HepG2 (cell line): ENCODE data around the gene GRIN2C. TPM values are rescaled to one million over a fixed set of nuclear protein-coding genes. Genes with fewer than 3 reads are reported as not detected.

ENCODE experiments used
- KMT2A ChIP-seq: sonication (generic); formaldehyde crosslinking; IDR thresholded peaks from 2 replicates; pipeline ENCODE4 v1.4.0; 2020; ENCODE audit warnings: missing genetic modification reagents
- RAD21 ChIP-seq: fragments of 450-650 bp; formaldehyde crosslinking; IDR thresholded peaks from 2 replicates; pipeline ENCODE4 v1.5.0; 2020; ENCODE audit warnings: mild to moderate bottlenecking
- ZNF740 ChIP-seq: sonication (generic); formaldehyde crosslinking; IDR thresholded peaks from 2 replicates; pipeline ENCODE4 v1.4.0; 2020; ENCODE audit warnings: missing genetic modification reagents
- polyA plus RNA-seq, 8 experiments: library from polyadenylated mRNA; depleted of rRNA in 3 of 8; stranded (reverse) in 7 of 8; unstranded in 1 of 8; fragments of >200 nt; fragmentation: Illumina TruSeq in 4 of 8; extraction: Trizol in 4 of 8; gene quantifications; 2 replicates each; pipeline versions ENCODE4 v1.2.1 to v1.2.3, GENCODE V29; 2011 to 2016; ENCODE audit warnings: low read depth in 4 of 8, missing spikeins in 1 of 8, mixed read lengths in 1 of 8; ENCODE audit not compliant: insufficient read depth in 1 of 8
- total RNA-seq, 5 experiments: library from RNA; depleted of rRNA; stranded (reverse); fragments of >200 nt; fragmentation: Illumina TruSeq; extraction: Trizol; gene quantifications; 2 replicates each; pipeline ENCODE4 v1.2.3, GENCODE V29; 2016; ENCODE audit warnings: low read depth in 1 of 5
- TF ChIP-seq, protein P1 (sequence below): sonication (generic); formaldehyde crosslinking; IDR thresholded peaks from 2 replicates; pipeline ENCODE4 v1.4.0; 2020; ENCODE audit warnings: mild to moderate bottlenecking, missing genetic modification reagents

GRIN2C gene
- total and polyA plus RNA-seq, 2 of the 13 experiments (the other 11 are each of a cell fraction or from before 2014, with no cell fraction given) = 0.03 to 0.11 TPM

DNA sequence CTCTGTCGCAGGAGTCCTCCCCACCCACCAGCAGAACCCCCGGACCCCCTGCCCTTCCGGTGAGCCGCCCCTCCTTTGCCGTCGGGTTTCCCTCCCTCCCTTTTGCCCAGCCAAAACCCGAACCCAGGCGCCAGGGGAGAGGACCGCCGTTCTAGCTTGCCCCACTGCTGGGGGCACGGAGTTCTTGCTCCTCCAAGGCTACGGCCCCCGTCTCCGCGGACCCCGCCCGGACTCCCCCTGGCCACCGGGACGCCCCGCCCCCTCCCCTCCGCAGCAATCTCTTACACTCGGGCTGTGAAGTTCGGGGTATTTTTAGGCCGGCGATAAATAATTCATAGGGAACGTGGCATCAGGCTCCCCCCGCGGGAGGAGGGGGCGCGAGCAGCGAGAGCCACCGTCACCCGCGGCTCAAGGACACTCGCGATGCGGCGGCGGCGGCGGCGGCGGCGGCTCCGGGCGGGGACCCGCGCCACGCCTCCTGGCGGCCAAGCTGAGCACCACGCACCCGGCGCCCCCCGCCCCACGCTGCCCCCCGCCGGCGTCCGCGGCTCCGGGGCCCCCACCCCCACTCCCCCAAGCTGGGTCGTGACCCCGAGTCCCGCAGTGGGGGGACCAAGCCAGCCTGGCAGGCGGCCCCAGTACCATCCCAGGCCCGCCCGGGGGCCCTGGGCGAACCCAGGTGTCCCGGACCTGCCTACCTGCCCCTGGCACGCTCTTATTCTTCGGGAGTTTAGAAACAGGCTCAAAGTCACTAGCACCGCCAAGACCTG lies at the start of gene GRIN2C (continued):
- TF ChIP-seq, protein P1, sequence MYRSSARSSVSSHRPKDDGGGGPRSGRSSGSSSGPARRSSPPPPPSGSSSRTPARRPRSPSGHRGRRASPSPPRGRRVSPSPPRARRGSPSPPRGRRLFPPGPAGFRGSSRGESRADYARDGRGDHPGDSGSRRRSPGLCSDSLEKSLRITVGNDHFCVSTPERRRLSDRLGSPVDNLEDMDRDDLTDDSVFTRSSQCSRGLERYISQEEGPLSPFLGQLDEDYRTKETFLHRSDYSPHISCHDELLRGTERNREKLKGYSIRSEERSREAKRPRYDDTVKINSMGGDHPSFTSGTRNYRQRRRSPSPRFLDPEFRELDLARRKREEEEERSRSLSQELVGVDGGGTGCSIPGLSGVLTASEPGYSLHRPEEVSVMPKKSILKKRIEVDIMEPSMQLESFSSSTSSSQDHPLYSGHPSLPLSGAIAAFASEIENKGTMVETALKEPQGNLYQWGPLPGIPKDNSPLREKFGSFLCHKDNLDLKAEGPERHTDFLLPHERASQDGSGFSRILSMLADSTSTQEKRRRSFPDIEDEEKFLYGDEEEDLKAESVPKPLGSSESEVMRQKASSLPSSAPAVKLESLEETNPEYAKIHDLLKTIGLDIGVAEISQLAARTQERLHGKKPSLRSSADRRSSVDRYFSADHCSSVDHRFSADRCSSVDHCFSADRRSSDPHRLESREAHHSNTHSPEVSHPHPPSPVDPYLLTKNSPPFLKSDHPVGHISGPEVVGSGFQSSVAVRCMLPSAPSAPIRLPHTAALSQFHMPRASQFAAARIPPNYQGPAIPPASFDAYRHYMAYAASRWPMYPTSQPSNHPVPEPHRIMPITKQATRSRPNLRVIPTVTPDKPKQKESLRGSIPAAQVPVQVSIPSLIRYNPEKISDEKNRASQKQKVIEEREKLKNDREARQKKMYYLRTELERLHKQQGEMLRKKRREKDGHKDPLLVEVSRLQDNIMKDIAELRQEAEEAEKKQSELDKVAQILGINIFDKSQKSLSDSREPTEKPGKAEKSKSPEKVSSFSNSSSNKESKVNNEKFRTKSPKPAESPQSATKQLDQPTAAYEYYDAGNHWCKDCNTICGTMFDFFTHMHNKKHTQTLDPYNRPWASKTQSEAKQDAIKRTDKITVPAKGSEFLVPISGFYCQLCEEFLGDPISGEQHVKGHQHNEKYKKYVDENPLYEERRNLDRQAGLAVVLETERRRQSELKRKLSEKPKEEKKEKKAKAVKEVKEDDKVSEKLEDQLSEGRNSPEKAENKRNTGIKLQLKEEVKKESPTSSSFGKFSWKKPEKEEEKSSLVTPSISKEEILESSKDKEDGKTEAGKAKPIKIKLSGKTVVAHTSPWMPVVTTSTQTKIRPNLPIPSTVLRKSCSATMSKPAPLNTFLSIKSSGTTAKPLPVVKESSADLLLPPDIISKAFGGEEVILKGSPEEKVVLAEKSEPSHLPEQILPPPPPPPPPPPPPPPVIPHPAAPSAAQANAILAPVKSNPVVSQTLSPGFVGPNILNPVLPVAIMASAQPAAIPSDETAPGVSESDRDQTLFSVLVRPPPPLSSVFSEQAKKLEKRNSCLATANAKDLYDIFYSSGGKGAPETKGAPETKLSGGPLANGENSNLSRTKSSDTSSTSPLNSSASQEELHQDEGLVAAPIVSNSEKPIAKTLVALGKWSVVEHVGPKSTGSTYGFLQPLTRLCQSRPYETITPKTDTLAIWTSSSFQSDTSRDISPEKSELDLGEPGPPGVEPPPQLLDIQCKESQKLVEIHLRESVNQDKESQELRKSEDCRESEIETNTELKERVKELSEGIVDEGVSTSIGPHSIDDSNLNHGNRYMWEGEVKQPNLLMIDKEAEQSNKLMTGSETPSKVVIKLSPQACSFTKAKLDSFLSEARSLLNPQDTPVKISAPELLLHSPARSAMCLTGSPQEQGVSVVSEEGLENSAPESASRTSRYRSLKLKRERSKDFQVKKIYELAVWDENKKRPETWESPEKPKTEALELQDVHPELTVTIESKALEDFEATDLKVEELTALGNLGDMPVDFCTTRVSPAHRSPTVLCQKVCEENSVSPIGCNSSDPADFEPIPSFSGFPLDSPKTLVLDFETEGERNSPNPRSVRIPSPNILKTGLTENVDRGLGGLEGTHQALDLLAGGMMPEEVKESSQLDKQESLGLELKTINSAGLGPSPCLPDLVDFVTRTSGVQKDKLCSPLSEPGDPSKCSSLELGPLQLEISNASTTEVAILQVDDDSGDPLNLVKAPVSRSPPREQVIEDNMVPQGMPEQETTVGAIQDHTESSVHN (CRISPR knock-in tag) = no peak
- TF ChIP-seq RAD21 (CRISPR knock-in tag) (peak; percentile 51; the same call in 1 of the 2 replicates), KMT2A (CRISPR knock-in tag) (no peak), ZNF740 (no peak)
